Neural progenitor cell (in vitro differentiated cells): ENCODE results near the gene TAS2R3. TPM values are rescaled to one million over a fixed set of nuclear protein-coding genes. Genes with fewer than 3 reads are reported as not detected.

Experiments used
- DNase-seq: peaks from one replicate; pipeline ENCODE4 v3.0.0-alpha.2; 2016; ENCODE audit warnings: low spot score
- H2AFZ ChIP-seq: fragments of 200-600 bp; sonication (generic); replicated peaks from 2 replicates; pipeline ENCODE4 v1.6.1; 2016; ENCODE audit warnings: antibody characterized with exemption
- H3F3A ChIP-seq: fragments of 200-600 bp; sonication (generic); 2 replicates; pipeline ENCODE4 v1.6.1; 2016; ENCODE audit warnings: antibody characterized with exemption, low read depth
- H3K27ac ChIP-seq: fragments of 200-600 bp; sonication (generic); 2 replicates; pipeline ENCODE4 v1.5.1; 2016; ENCODE audit warnings: mild to moderate bottlenecking
- H3K27me3 ChIP-seq: fragments of 200-600 bp; sonication (generic); 2 replicates; pipeline ENCODE4 v1.6.1; 2016; ENCODE audit warnings: mild to moderate bottlenecking, moderate library complexity
- H3K36me3 ChIP-seq: fragments of 200-600 bp; sonication (generic); 2 replicates; pipeline ENCODE4 v1.5.1; 2016
- H3K4me1 ChIP-seq: fragments of 200-600 bp; sonication (generic); 2 replicates; pipeline ENCODE4 v1.6.1; 2016; ENCODE audit warnings: mixed run types
- H3K4me2 ChIP-seq: fragments of 200-600 bp; sonication (generic); 2 replicates; pipeline ENCODE4 v1.6.1; 2016
- H3K4me3 ChIP-seq: fragments of 200-600 bp; sonication (generic); 2 replicates; pipeline ENCODE4 v1.5.1; 2016
- H3K79me2 ChIP-seq: fragments of 200-600 bp; sonication (generic); 2 replicates; pipeline ENCODE4 v1.6.1; 2016; ENCODE audit warnings: low read depth
- H3K9ac ChIP-seq: fragments of 200-600 bp; sonication (generic); 2 replicates; pipeline ENCODE4 v1.6.1; 2016
- H3K9me3 ChIP-seq: fragments of 200-600 bp; sonication (generic); 2 replicates; pipeline ENCODE4 v1.5.1; 2016; ENCODE audit warnings: low read depth
- H4K20me1 ChIP-seq: fragments of 200-600 bp; sonication (generic); 2 replicates; pipeline ENCODE4 v1.6.1; 2016; ENCODE audit warnings: low read depth
- H3K27ac Mint-ChIP-seq: 3 replicates; pipeline ENCODE4 v1.8.0; 2021; ENCODE audit warnings: mixed read lengths
- H3K27me3 Mint-ChIP-seq: 2 replicates; pipeline ENCODE4 v1.8.0; 2022; ENCODE audit warnings: low read depth, mild to moderate bottlenecking, inconsistent platforms, moderate library complexity, mixed read lengths; ENCODE audit not compliant: insufficient read depth
- H3K36me3 Mint-ChIP-seq: 3 replicates; pipeline ENCODE4 v1.8.0; 2021; ENCODE audit warnings: mixed read lengths
- H3K4me1 Mint-ChIP-seq: 3 replicates; pipeline ENCODE4 v1.8.0; 2021; ENCODE audit warnings: mixed read lengths
- H3K4me3 Mint-ChIP-seq: 3 replicates; pipeline ENCODE4 v1.8.0; 2021; ENCODE audit warnings: mild to moderate bottlenecking, moderate library complexity, mixed read lengths
- H3K9me3 Mint-ChIP-seq: 3 replicates; pipeline ENCODE4 v1.8.0; 2020; ENCODE audit warnings: mixed read lengths
- EZH2 ChIP-seq: fragments of 200-600 bp; sonication (generic); IDR thresholded peaks from 2 replicates; pipeline ENCODE4 v1.6.1; 2017; ENCODE audit warnings: antibody characterized with exemption, mild to moderate bottlenecking, moderate library complexity
- EZH2phosphoT487 ChIP-seq: fragments of 200-600 bp; sonication (generic); IDR thresholded peaks from 2 replicates; pipeline ENCODE4 v1.6.1; 2017; ENCODE audit warnings: antibody characterized with exemption
- small RNA-seq: library from RNA; depleted of rRNA; stranded (forward); fragments of <200 nt; gene quantifications from one replicate; pipeline ENCODE3, GENCODE V24; 2015
- total RNA-seq: library from RNA; depleted of rRNA; stranded (reverse); fragments of >200 nt; gene quantifications from 2 replicates; pipeline ENCODE4 v1.2.3, GENCODE V29; 2015; ENCODE audit warnings: low replicate concordance
- TF ChIP-seq, protein P1 (sequence below): fragments of 200-600 bp; sonication (generic); IDR thresholded peaks from 2 replicates; pipeline ENCODE4 v1.5.1; 2017; ENCODE audit warnings: antibody characterized with exemption, mild to moderate bottlenecking

TAS2R3 gene
- total RNA-seq, 1 donor from 2014 or later, result 2.2 TPM

DNA sequence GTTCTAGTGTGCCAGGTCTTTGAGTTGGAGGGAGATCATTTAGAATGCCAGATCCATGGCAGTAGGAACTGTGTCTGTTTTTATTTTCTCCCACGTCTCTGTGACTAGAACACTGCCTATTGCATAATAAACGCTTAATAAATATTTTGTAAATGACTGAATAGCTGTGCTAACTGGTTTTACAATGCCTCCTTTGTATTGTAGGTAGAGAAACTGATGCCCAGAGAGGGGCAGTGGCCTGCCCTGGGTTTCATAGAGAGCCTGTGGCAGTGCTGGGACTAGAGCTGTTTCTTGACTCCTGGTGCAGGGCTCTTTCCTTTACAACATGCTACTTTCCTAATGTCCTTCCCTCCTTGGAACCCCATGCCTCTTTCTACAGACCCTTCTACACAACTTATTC is 28.6 kb downstream of the TAS2R3 start:
- no peaks in the 10 kb centered on the region for H3K4me1 Mint-ChIP-seq
- H3K4me3 Mint-ChIP-seq, result no peak overlapping the region
- no peaks in the 10 kb centered on the region for H3K79me2 ChIP-seq
- H3K36me3 ChIP-seq, result no peaks in the 10 kb centered on the region
- no peak for DNase-seq
- no peak overlapping the region for H2AFZ ChIP-seq
- H3K9me3 Mint-ChIP-seq, result no peaks in the 10 kb centered on the region
- no peaks in the 10 kb centered on the region for H4K20me1 ChIP-seq
- H3F3A ChIP-seq, result no peaks in the 10 kb centered on the region
- TF ChIP-seq EZH2 (no peak), EZH2phosphoT487 (no peak)
- TF ChIP-seq, protein P1, sequence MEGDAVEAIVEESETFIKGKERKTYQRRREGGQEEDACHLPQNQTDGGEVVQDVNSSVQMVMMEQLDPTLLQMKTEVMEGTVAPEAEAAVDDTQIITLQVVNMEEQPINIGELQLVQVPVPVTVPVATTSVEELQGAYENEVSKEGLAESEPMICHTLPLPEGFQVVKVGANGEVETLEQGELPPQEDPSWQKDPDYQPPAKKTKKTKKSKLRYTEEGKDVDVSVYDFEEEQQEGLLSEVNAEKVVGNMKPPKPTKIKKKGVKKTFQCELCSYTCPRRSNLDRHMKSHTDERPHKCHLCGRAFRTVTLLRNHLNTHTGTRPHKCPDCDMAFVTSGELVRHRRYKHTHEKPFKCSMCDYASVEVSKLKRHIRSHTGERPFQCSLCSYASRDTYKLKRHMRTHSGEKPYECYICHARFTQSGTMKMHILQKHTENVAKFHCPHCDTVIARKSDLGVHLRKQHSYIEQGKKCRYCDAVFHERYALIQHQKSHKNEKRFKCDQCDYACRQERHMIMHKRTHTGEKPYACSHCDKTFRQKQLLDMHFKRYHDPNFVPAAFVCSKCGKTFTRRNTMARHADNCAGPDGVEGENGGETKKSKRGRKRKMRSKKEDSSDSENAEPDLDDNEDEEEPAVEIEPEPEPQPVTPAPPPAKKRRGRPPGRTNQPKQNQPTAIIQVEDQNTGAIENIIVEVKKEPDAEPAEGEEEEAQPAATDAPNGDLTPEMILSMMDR, result no peak
- no peak overlapping the region for H3K9ac ChIP-seq
- H3K4me3 ChIP-seq, result no peak overlapping the region
- H3K4me1 ChIP-seq, result no peaks in the 10 kb centered on the region
- H3K27ac Mint-ChIP-seq, result no peak overlapping the region
- H3K9me3 ChIP-seq, result no peaks in the 10 kb centered on the region
- no peaks in the 10 kb centered on the region for H3K27me3 ChIP-seq
- H3K27me3 Mint-ChIP-seq, result no peaks in the 10 kb centered on the region
- no peak overlapping the region for H3K27ac ChIP-seq
- no peak overlapping the region for H3K4me2 ChIP-seq
- peaks cover 4% of the 10 kb centered on the region for H3K36me3 Mint-ChIP-seq

Small RNA genes within 50 kb of the gene (small RNA-seq; reads per million reads assigned to genes)
- not detected for gene RNU1-82P

Other genes with a start within 250 kb of the TAS2R3 start
- gene AGK, start 212.7 kb upstream of the TAS2R3 start, total RNA-seq, result 32.7 and 42.6 TPM in 2 replicates
- gene DENND11, start 61.9 kb upstream of the TAS2R3 start, total RNA-seq, result 19.7 and 23.5 TPM in 2 replicates
- 0.12 TPM in 1 of 2 replicates, not detected in the other for gene WEE2, start 55.7 kb upstream of the TAS2R3 start, total RNA-seq
- 219 and 402 TPM in 2 replicates for gene SSBP1, start 25.7 kb upstream of the TAS2R3 start, total RNA-seq
- 2.2 and 2.8 TPM in 2 replicates for gene TAS2R4, start 12.6 kb downstream of the TAS2R3 start, total RNA-seq
- gene TAS2R5, start 26.1 kb downstream of the TAS2R3 start, total RNA-seq, result 3.9 and 4.7 TPM in 2 replicates
- gene PRSS37, start 77.4 kb downstream of the TAS2R3 start, total RNA-seq, result not detected in 2 replicates
- gene OR9A4, start 152.3 kb downstream of the TAS2R3 start, total RNA-seq, result 0.07 TPM in 1 of 2 replicates, not detected in the other
- gene CLEC5A, start 182.9 kb downstream of the TAS2R3 start, total RNA-seq, result not detected in 2 replicates
- gene TAS2R38, start 209.7 kb downstream of the TAS2R3 start, total RNA-seq, result not detected in 2 replicates
- 0.56 and 0.60 TPM in 2 replicates for gene MGAM, start 231.8 kb downstream of the TAS2R3 start, total RNA-seq